K562 (cell line): ENCODE data around the gene AP3B1. TPM values are rescaled to one million over a fixed set of nuclear protein-coding genes. Genes with fewer than 3 reads are reported as not detected.

Experiments used
- ATAC-seq: fragments of 200-7000 bp; cut with Tn5 transposase; 3 replicates; pipeline ENCODE4 v1.9.1; 2020; ENCODE audit warnings: moderate library complexity
- BruUV-seq: library from RNA; stranded (reverse); fragments of 400-500 nt; replicated peaks from 2 replicates; lab custom pipeline; 2021; lab: Mats Ljungman, UMichigan
- CTCF ChIA-PET: fragments of 300-600 bp; formaldehyde crosslinking; extraction: SDS; loops from one replicate; lab custom pipeline; 2021; ENCODE audit warnings: low intra/inter-chr PET ratio; lab: Yijun Ruan, JAX
- POLR2A ChIA-PET: fragments of 300-600, 350-650 bp; sonication (Branson Sonifier 250); formaldehyde crosslinking; extraction: SDS; loops from one replicate; lab custom pipeline; 2021; ENCODE audit warnings: antibody characterized with exemption, inconsistent platforms; lab: Yijun Ruan, JAX
- DNase-seq, 4 experiments: peaks; one replicate each; pipeline versions ENCODE4 v3.0.0 to v3.0.0-alpha.2; 2011 to 2018; ENCODE audit warnings: low spot score in 3 of 4, mixed read lengths in 3 of 4; ENCODE audit errors: extremely low read depth in 1 of 4
- FAIRE-seq: peaks from 2 replicates; lab custom pipeline; 2011; peaks lifted over from hg19 to GRCh38; lab: Jason Lieb, UNC
- H2AFZ ChIP-seq: 2 replicates; pipeline ENCODE4 v1.6.0; 2011; ENCODE audit warnings: low read depth, low read length, control low read depth, inconsistent platforms
- H3K27ac ChIP-seq: fragments of 200-600 bp; 3 replicates; pipeline ENCODE4 v1.8.0; 2011; ENCODE audit warnings: low read depth, mild to moderate bottlenecking, control low read depth, inconsistent platforms, low read length, moderate library complexity, mixed read lengths; ENCODE audit errors: extremely low read depth
- H3K27me3 ChIP-seq, 2 experiments: fragments of 300-600 bp in 1 of 2; 2 replicates in 1 of 2; 3 replicates in 1 of 2; pipeline versions ENCODE4 v1.6.0 to v1.8.0; 2011; ENCODE audit warnings: inconsistent platforms in 2 of 2, low read length in 2 of 2, mild to moderate bottlenecking in 1 of 2, mixed read lengths in 1 of 2, moderate library complexity in 1 of 2; ENCODE audit not compliant: control insufficient read depth in 2 of 2, insufficient read depth in 2 of 2
- H3K36me3 ChIP-seq: fragments of 300-600 bp; 3 replicates; pipeline ENCODE4 v1.8.0; 2011; ENCODE audit warnings: mild to moderate bottlenecking, low read length, inconsistent platforms; ENCODE audit not compliant: control insufficient read depth, insufficient read depth
- H3K4me1 ChIP-seq, 2 experiments: fragments of 200-600 bp in 1 of 2; replicated peaks in 1 of 2; 2 replicates in 1 of 2; 3 replicates in 1 of 2; pipeline versions ENCODE4 v1.5.1 to v1.8.0; 2011; ENCODE audit warnings: inconsistent platforms in 2 of 2, low read length in 2 of 2, mild to moderate bottlenecking in 1 of 2, mixed read lengths in 1 of 2, moderate library complexity in 1 of 2; ENCODE audit not compliant: control insufficient read depth in 2 of 2, insufficient read depth in 2 of 2
- H3K4me2 ChIP-seq: 2 replicates; pipeline ENCODE4 v1.6.1; 2011; ENCODE audit warnings: low read length, control low read depth, inconsistent platforms, mixed read lengths; ENCODE audit not compliant: insufficient read depth
- H3K4me3 ChIP-seq: fragments of 200-600 bp; sonication (generic), shearing (Covaris generic); 2 replicates; pipeline ENCODE4 v1.5.1; 2016; ENCODE audit warnings: control low read depth, inconsistent platforms
- H3K79me2 ChIP-seq: fragments of 200-600 bp; 3 replicates; pipeline ENCODE4 v1.8.0; 2011; ENCODE audit warnings: low read length, inconsistent platforms; ENCODE audit not compliant: control insufficient read depth, insufficient read depth
- H3K9ac ChIP-seq, 2 experiments: 2 replicates each; pipeline versions ENCODE4 v1.6.0 to v1.6.1; 2011; ENCODE audit warnings: low read depth in 2 of 2, low read length in 2 of 2, control low read depth in 1 of 2, inconsistent platforms in 1 of 2, mild to moderate bottlenecking in 1 of 2, mixed read lengths in 1 of 2; ENCODE audit not compliant: insufficient read depth in 1 of 2
- H3K9me1 ChIP-seq: one replicate; pipeline ENCODE4 v1.6.0; 2011; ENCODE audit warnings: inconsistent platforms, mild to moderate bottlenecking, low read length, moderate library complexity; ENCODE audit not compliant: control insufficient read depth, insufficient read depth
- H3K9me3 ChIP-seq: replicated peaks from 2 replicates; pipeline ENCODE4 v1.5.1; 2011; ENCODE audit warnings: low read depth, low read length, inconsistent platforms; ENCODE audit not compliant: control insufficient read depth, insufficient read depth
- H4K20me1 ChIP-seq: replicated peaks from 2 replicates; pipeline ENCODE4 v1.6.1; 2011; ENCODE audit warnings: low read length, inconsistent platforms, mixed read lengths; ENCODE audit not compliant: control insufficient read depth, insufficient read depth
- ARID3B ChIP-seq: fragments of 250-450 bp; sonication (Bioruptor Pico); IDR thresholded peaks from 2 replicates; pipeline ENCODE4 v1.4.0; 2020; ENCODE audit warnings: borderline replicate concordance
- BRF1 ChIP-seq: IDR thresholded peaks from 3 replicates; pipeline ENCODE4 v1.6.1; 2011; ENCODE audit warnings: borderline replicate concordance, mild to moderate bottlenecking; ENCODE audit not compliant: insufficient read length; ENCODE audit errors: extremely low read depth
- BRF2 ChIP-seq: IDR thresholded peaks from 3 replicates; pipeline ENCODE4 v1.6.1; 2011; ENCODE audit warnings: borderline replicate concordance, mild to moderate bottlenecking; ENCODE audit not compliant: insufficient read length, insufficient read depth
- CEBPG ChIP-seq, 3 experiments: fragments of 200-800 bp in 1 of 3; sonication (Bioruptor generic) in 1 of 3; sonication (generic) in 1 of 3; formaldehyde crosslinking in 1 of 3; IDR thresholded peaks in 2 of 3; conservative IDR thresholded peaks in 1 of 3; 2 replicates each; pipeline versions ENCODE4 v1.6.1 to v1.8.0; 2016 to 2022; ENCODE audit warnings: missing compliant biosample characterization in 2 of 3, missing genetic modification characterization in 2 of 3, mild to moderate bottlenecking in 1 of 3, missing genetic modification reagents in 1 of 3
- CGGBP1 ChIP-seq: fragments of 250-450 bp; sonication (Bioruptor Pico); IDR thresholded peaks from 2 replicates; pipeline ENCODE4 v1.9.0; 2021; ENCODE audit warnings: mild to moderate bottlenecking
- ETV5 ChIP-seq: sonication (generic); formaldehyde crosslinking; IDR thresholded peaks from 2 replicates; pipeline ENCODE4 v1.4.0; 2020; ENCODE audit warnings: low read depth, mild to moderate bottlenecking, missing genetic modification reagents
- KLF10 ChIP-seq: fragments of 250-450 bp; sonication (Bioruptor Pico); IDR thresholded peaks from 2 replicates; pipeline ENCODE4 v1.6.1; 2021; ENCODE audit warnings: matching md5 sums
- MTA1 ChIP-seq: fragments of 450-650 bp; IDR thresholded peaks from 2 replicates; pipeline ENCODE4 v1.6.1; 2017; ENCODE audit warnings: borderline replicate concordance
- NBN ChIP-seq: fragments of 450-650 bp; IDR thresholded peaks from 2 replicates; pipeline ENCODE4 v1.6.1; 2016; ENCODE audit warnings: low read depth, mild to moderate bottlenecking
- NKRF ChIP-seq: fragments of 450-650 bp; IDR thresholded peaks from 2 replicates; pipeline ENCODE4 v1.6.1; 2016; ENCODE audit warnings: borderline replicate concordance
- NR2C1 ChIP-seq, 2 experiments: fragments of 450-650 bp; IDR thresholded peaks; 2 replicates each; pipeline ENCODE4 v1.6.1; 2017; ENCODE audit warnings: mild to moderate bottlenecking in 2 of 2, antibody characterized with exemption in 1 of 2, inconsistent platforms in 1 of 2, missing compliant biosample characterization in 1 of 2, missing genetic modification characterization in 1 of 2
- POLR2A ChIP-seq: fragments of 450-650 bp; conservative IDR thresholded peaks from 2 replicates; pipeline ENCODE4 v1.6.1; 2016
- ZFP30 ChIP-seq: fragments of 250-450 bp; sonication (Bioruptor Pico); IDR thresholded peaks from 2 replicates; pipeline ENCODE4 v1.8.0; 2022; ENCODE audit warnings: moderate library complexity, mild to moderate bottlenecking, inconsistent platforms, borderline replicate concordance
- ZFX ChIP-seq: sonication (generic); formaldehyde crosslinking; IDR thresholded peaks from 2 replicates; pipeline ENCODE4 v1.8.0; 2022; ENCODE audit warnings: mild to moderate bottlenecking, missing genetic modification reagents, moderate library complexity
- ZNF146 ChIP-seq: IDR thresholded peaks from one replicate; pipeline ENCODE4 v1.6.1; 2018; ENCODE audit warnings: missing compliant biosample characterization; ENCODE audit not compliant: unreplicated experiment
- WGBS: fragments of 100-300 bp; shearing (Covaris generic); methylation state at CpG from one replicate; pipeline ENCODE4 v1.1.6; 2016; ENCODE audit warnings: low coverage, mixed read lengths; ENCODE audit not compliant: insufficient coverage; ENCODE audit errors: missing lambda C conversion rate; 5-methylcytosine and 5-hydroxymethylcytosine counted together
- in situ Hi-C: fragments of 300-500 bp; cut with MboI; formaldehyde crosslinking; loops from 4 replicates; pipeline ENCODE4 v1.15.0; 2018; ENCODE audit warnings: inconsistent platforms, mixed read lengths
- intact Hi-C: fragments of 100-400 bp; cut with micrococcal nuclease; formaldehyde crosslinking; loops from 2 replicates; pipeline ENCODE4 v1.14.2; 2022
- polyA plus RNA-seq, 8 experiments: library from polyadenylated mRNA; depleted of rRNA in 4 of 8; stranded (reverse) in 5 of 8; unstranded in 3 of 8; fragments of >200 nt; fragmentation: Nextera tagmentation in 2 of 8; fragmentation: Illumina TruSeq in 1 of 8; extraction: Ambion mirVana in 2 of 8; extraction: Trizol in 1 of 8; gene quantifications; 2 replicates each; pipeline versions ENCODE4 v1.2.1 to v1.2.3, GENCODE V29; 2011 to 2014; ENCODE audit warnings: inconsistent platforms in 1 of 8, missing spikeins in 1 of 8
- total RNA-seq, 7 experiments: library from RNA; depleted of rRNA in 6 of 7; stranded (reverse); fragments of >200 nt in 6 of 7; fragmentation: Illumina TruSeq in 2 of 7; extraction: Trizol in 2 of 7; gene quantifications; 2 replicates each; pipeline versions ENCODE4 v1.2.1 to v1.2.3, GENCODE V29; 2011 to 2021; ENCODE audit warnings: low replicate concordance in 1 of 7

The AP3B1 gene
- total and polyA plus RNA-seq, 9 of the 15 experiments (the other 6 are each of a cell fraction or from before 2014, with no cell fraction given) = 21.1 to 61.8 (median 42.2) TPM

GRCh38 chr5:78095125-78095524 is 199.4 kb downstream of the AP3B1 start (continued):
- no peak for TF ChIP-seq ARID3B
- no peak for TF ChIP-seq POLR2A
- TF ChIP-seq CGGBP1 (CRISPR knock-in tag) = no peak
- TF ChIP-seq KLF10 (CRISPR knock-in tag) = no peak
- TF ChIP-seq NR2C1 (IDR thresholded peaks at IDR 0.05) = no peak
- no peak for TF ChIP-seq NR2C1 (tag; IDR thresholded peaks at IDR 0.05)
- no peak for TF ChIP-seq ZNF146 (CRISPR knock-in tag)
- TF ChIP-seq, all 486 proteins: peak for 0

- WGBS = 80% methylated on average over 1 of the region's 1 CpG
- intact Hi-C loops = no loop called here
- Histone ChIP-seq H3K36me3 (peaks cover 11% of the 10 kb centered on the region; the same call in 1 of the 3 replicates), H3K9ac (no peak overlapping the region), H3K4me1 (no peaks in the 10 kb centered on the region), H3K79me2 (no peaks in the 10 kb centered on the region), H3K4me2 (no peak overlapping the region), H3K9me3 (no peaks in the 10 kb centered on the region), H3K4me3 (no peak overlapping the region), H4K20me1 (no peaks in the 10 kb centered on the region), H3K27me3 (no peaks in the 10 kb centered on the region), H3K27ac (no peak overlapping the region), H2AFZ (no peak overlapping the region), H3K9me1 (no peaks in the 10 kb centered on the region)
- in situ Hi-C loops = no loop called here
- ATAC-seq (no peak), FAIRE-seq (no peak), DNase-seq (no peak)
- no TSS peak for BruUV-seq
- CTCF ChIA-PET = no interaction called here
- POLR2A ChIA-PET = interaction anchor here (0.6 kb wide), 1 partner anchor 50 kb away, joined by 3 read pairs; no protein-coding TSS in a partner anchor
- TF ChIP-seq BRF2 (no peak), NKRF (no peak), ZFP30 (CRISPR knock-in tag) (no peak), ZFX (CRISPR knock-in tag) (no peak), ETV5 (CRISPR knock-in tag) (no peak), MTA1 (no peak), BRF1 (no peak), CEBPG (CRISPR knock-in tag; IDR thresholded peaks at IDR 0.05) (no peak), CEBPG (tag; conservative IDR thresholded peaks at IDR 0.05 in 1 of 2, IDR thresholded peaks at IDR 0.05 in 1 of 2) (no peak), NBN (no peak)
Observed at GRCh38 chr5:78090002-78090401, 204.5 kb downstream of the AP3B1 start.
